ENCODE results near the gene WNT11.

DNA sequence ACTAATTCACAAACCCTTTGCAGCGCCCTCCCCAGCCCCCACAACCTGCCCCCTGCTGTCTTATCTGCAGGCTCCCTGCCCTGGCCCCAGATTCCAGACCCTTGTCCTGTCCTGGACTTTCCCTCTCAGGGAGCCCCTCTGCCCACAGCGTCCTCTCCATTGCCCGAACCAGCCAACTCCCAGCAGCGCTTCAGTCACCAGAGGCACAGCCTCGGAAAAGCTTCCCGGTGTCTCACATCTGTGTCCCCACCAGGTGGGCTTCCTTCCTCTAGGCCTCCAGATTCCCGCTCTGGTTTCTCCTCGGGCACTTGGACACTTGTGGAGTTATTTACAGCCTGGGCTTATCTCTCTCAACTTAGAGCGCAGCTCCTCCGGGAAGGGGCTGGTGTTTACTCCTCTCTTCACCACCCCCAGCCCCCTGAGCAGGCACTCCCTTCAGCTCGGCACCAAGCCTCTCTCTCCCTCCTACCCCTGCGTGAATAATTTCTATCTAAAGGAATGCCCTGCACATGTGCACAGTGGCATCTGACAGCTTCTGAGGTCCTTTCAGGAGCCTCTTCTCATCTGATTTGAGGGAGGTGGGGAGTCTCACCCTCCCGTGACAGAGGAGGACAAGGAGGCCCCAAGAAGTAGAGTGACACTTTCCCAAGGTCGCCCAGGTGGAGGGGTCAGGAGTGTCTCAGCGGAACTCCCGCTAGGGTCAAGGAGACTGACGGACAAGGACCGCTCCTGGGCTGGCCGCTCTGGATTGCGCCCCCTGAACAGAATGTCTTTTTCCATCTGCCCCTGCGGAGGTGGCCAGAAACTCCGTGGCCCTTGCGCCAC is 838 bp downstream of the WNT11 start:
- TF ChIP-seq FOXK2 (IDR thresholded peaks at IDR 0.05) (no peak), ZNF384 (IDR thresholded peaks at IDR 0.05) (no peak), SP1 (IDR thresholded peaks at IDR 0.05) (no peak), FOXM1 (IDR thresholded peaks at IDR 0.05; ENCODE audit: borderline replicate concordance) (no peak), TARDBP (IDR thresholded peaks at IDR 0.05) (no peak), BHLHE40 (IDR thresholded peaks at IDR 0.05; ENCODE audit: borderline replicate concordance) (no peak), FOXA1 (IDR thresholded peaks at IDR 0.05) (no peak), ELF4 (IDR thresholded peaks at IDR 0.05) (no peak)
- TF ChIP-seq, protein P1, sequence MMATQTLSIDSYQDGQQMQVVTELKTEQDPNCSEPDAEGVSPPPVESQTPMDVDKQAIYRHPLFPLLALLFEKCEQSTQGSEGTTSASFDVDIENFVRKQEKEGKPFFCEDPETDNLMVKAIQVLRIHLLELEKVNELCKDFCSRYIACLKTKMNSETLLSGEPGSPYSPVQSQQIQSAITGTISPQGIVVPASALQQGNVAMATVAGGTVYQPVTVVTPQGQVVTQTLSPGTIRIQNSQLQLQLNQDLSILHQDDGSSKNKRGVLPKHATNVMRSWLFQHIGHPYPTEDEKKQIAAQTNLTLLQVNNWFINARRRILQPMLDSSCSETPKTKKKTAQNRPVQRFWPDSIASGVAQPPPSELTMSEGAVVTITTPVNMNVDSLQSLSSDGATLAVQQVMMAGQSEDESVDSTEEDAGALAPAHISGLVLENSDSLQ (IDR thresholded peaks at IDR 0.05): no peak

All from HEK293T (cell line).